OCI-LY7 (cell line): ENCODE data around the gene CPPED1. TPM values are rescaled to one million over a fixed set of nuclear protein-coding genes. Genes with fewer than 3 reads are reported as not detected.

Source experiments
- BruUV-seq: library from RNA; stranded (reverse); fragments of 400-500 nt; replicated peaks from 2 replicates; lab custom pipeline; 2021; lab: Mats Ljungman, UMichigan
- CTCF ChIA-PET: fragments of 300-600 bp; sonication (Branson Sonifier 250); formaldehyde crosslinking; loops from one replicate; lab custom pipeline; 2022; ENCODE audit warnings: antibody characterized with exemption; ENCODE audit not compliant: unreplicated experiment; lab: Charles Lee
- POLR2A ChIA-PET: fragments of 300-600 bp; sonication (Branson Sonifier 250); formaldehyde crosslinking; loops from one replicate; lab custom pipeline; 2022; ENCODE audit warnings: antibody characterized with exemption; lab: Charles Lee
- DNase-seq: peaks from one replicate; pipeline ENCODE4 v3.0.0-alpha.2; 2015; ENCODE audit warnings: low spot score
- H2AFZ ChIP-seq: fragments of 200-600 bp; sonication (generic), shearing (Covaris generic); 2 replicates; pipeline ENCODE4 v1.6.1; 2014; ENCODE audit warnings: mild to moderate bottlenecking, antibody characterized with exemption, low read length, moderate library complexity
- H3K27ac ChIP-seq: fragments of 200-600 bp; sonication (generic); 2 replicates; pipeline ENCODE4 v1.5.1; 2014; ENCODE audit warnings: mixed run types, low read depth, mild to moderate bottlenecking, moderate library complexity, low read length, inconsistent platforms; ENCODE audit not compliant: poor library complexity, severe bottlenecking
- H3K36me3 ChIP-seq: fragments of 200-600 bp; sonication (generic); 2 replicates; pipeline ENCODE4 v1.6.1; 2014; ENCODE audit warnings: mild to moderate bottlenecking, antibody characterized with exemption, low read length, moderate library complexity, mixed read lengths; ENCODE audit not compliant: insufficient read depth
- H3K4me1 ChIP-seq: fragments of 200-600 bp; sonication (generic); 2 replicates; pipeline ENCODE4 v1.5.1; 2014; ENCODE audit warnings: mild to moderate bottlenecking, low read length; ENCODE audit not compliant: insufficient read depth, poor library complexity, severe bottlenecking
- H3K4me2 ChIP-seq: fragments of 200-600 bp; sonication (generic); 2 replicates; pipeline ENCODE4 v1.6.1; 2014; ENCODE audit warnings: mild to moderate bottlenecking, low read length
- H3K4me3 ChIP-seq: fragments of 200-600 bp; sonication (generic); 2 replicates; pipeline ENCODE4 v1.5.1; 2014; ENCODE audit warnings: mild to moderate bottlenecking, low read depth, low read length; ENCODE audit not compliant: poor library complexity, severe bottlenecking
- H3K79me2 ChIP-seq: fragments of 200-600 bp; sonication (generic); 2 replicates; pipeline ENCODE4 v1.6.1; 2016; ENCODE audit warnings: low read depth, mild to moderate bottlenecking, low read length, moderate library complexity, mixed read lengths; ENCODE audit not compliant: insufficient read depth
- H3K9me2 ChIP-seq: fragments of 200-600 bp; sonication (generic); 2 replicates; pipeline ENCODE4 v1.6.1; 2016; ENCODE audit warnings: mild to moderate bottlenecking, low read length, mixed read lengths; ENCODE audit not compliant: insufficient read depth
- H3K9me3 ChIP-seq: fragments of 200-600 bp; sonication (generic); 2 replicates; pipeline ENCODE4 v1.6.1; 2014; ENCODE audit warnings: mild to moderate bottlenecking, mixed run types, low read length, mixed read lengths
- H4K20me1 ChIP-seq: fragments of 200-600 bp; sonication (generic); 2 replicates; pipeline ENCODE4 v1.6.1; 2014; ENCODE audit warnings: mild to moderate bottlenecking, antibody characterized with exemption, low read length, moderate library complexity, mixed read lengths; ENCODE audit not compliant: insufficient read depth
- CTCF ChIP-seq: fragments of 200-600 bp; sonication (generic); conservative IDR thresholded peaks from 2 replicates; pipeline ENCODE4 v1.5.1; 2014; ENCODE audit warnings: mild to moderate bottlenecking, antibody characterized with exemption, low read length, moderate library complexity, mixed read lengths
- EZH2phosphoT487 ChIP-seq: fragments of 200-600 bp; sonication (generic); IDR thresholded peaks from 2 replicates; pipeline ENCODE4 v1.6.1; 2018; ENCODE audit warnings: low read depth, borderline replicate concordance, mild to moderate bottlenecking, mixed run types, antibody characterized with exemption, low read length, moderate library complexity, mixed read lengths
- intact Hi-C: fragments of 100-400 bp; cut with micrococcal nuclease; formaldehyde crosslinking; loops from one replicate; pipeline ENCODE4 v1.10.0; 2022; ENCODE audit not compliant: unreplicated experiment
- total RNA-seq, 2 experiments: library from RNA; depleted of rRNA in 1 of 2; stranded (reverse); fragments of >200 nt in 1 of 2; shearing (Covaris generic) in 1 of 2; gene quantifications; 2 replicates each; pipeline ENCODE4 v1.2.3, GENCODE V29; 2014 to 2022

Gene CPPED1
- total RNA-seq, 2 experiments from 2014 or later: 8.6 to 14.2 TPM

DNA sequence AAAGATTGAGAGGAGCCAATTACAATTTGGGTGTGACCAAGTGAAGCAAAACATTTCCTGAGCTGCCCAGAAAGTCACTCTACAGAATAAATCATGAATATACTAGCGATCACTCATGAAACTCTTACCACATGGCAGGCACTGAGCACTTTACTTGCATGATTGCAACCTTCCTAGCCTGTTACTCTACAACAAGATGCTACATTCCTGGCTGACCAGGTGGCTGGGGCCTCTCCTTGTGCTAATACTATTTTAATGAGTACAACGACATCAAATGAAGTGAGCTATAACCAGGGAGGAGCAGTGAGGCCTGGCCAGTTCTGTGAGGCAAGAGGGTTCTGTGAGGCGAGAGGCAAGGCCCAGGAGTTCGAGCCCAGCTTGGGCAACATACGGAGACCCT, 75.2 kb downstream of the CPPED1 start:
- Histone ChIP-seq H3K9me3 (peaks cover 16% of the 10 kb centered on the region), H3K79me2 (no peaks in the 10 kb centered on the region), H3K36me3 (no peaks in the 10 kb centered on the region; the same call in 1 of the 2 replicates), H3K9me2 (no peaks in the 10 kb centered on the region), H3K4me2 (no peak overlapping the region), H2AFZ (no peak overlapping the region), H3K4me3 (no peak overlapping the region), H3K4me1 (no peaks in the 10 kb centered on the region), H3K27ac (no peak overlapping the region), H4K20me1 (no peaks in the 10 kb centered on the region)
- intact Hi-C loops: no loop called here
- BruUV-seq: no TSS peak
- POLR2A ChIA-PET: no interaction called here
- DNase-seq: no peak
- CTCF ChIA-PET: no interaction called here
- TF ChIP-seq CTCF (no peak), EZH2phosphoT487 (no peak)

GRCh38 chr16:12724226-12724625, 79.5 kb downstream of the CPPED1 start:
- Histone ChIP-seq H3K4me3 (no peak overlapping the region), H3K9me2 (no peaks in the 10 kb centered on the region), H3K27ac (no peak overlapping the region), H2AFZ (no peak overlapping the region), H3K79me2 (no peaks in the 10 kb centered on the region), H3K4me1 (no peaks in the 10 kb centered on the region), H3K36me3 (no peaks in the 10 kb centered on the region), H3K4me2 (no peak overlapping the region), H4K20me1 (no peaks in the 10 kb centered on the region), H3K9me3 (no peaks in the 10 kb centered on the region)
- no TSS peak for BruUV-seq
- no peak for DNase-seq
- POLR2A ChIA-PET: no interaction called here
- CTCF ChIA-PET: no interaction called here
- intact Hi-C loops: no loop called here
- TF ChIP-seq EZH2phosphoT487: no peak
- TF ChIP-seq CTCF: no peak

- CTCF ChIA-PET: no interaction called here
- H3K4me3 ChIP-seq: no peak overlapping the region
- H3K9me2 ChIP-seq: no peaks in the 10 kb centered on the region
- no peaks in the 10 kb centered on the region for H3K4me1 ChIP-seq
- H3K36me3 ChIP-seq: no peaks in the 10 kb centered on the region
- H4K20me1 ChIP-seq: no peaks in the 10 kb centered on the region
- POLR2A ChIA-PET: interaction anchor here (0.6 kb wide), 1 partner anchor 8 kb away, joined by 3 read pairs; no protein-coding TSS in a partner anchor
- no TSS peak for BruUV-seq
- TF ChIP-seq CTCF: no peak
- no peak for TF ChIP-seq EZH2phosphoT487
- no peak overlapping the region for H3K27ac ChIP-seq
- H3K4me2 ChIP-seq: no peak overlapping the region
- DNase-seq: no peak
- H3K79me2 ChIP-seq: no peaks in the 10 kb centered on the region
- intact Hi-C loops: no loop called here
- H3K9me3 ChIP-seq: no peaks in the 10 kb centered on the region
- H2AFZ ChIP-seq: no peak overlapping the region
These were observed 80.0 kb downstream of the CPPED1 start for GRCh38 chr16:12723681-12724080.
